K562 (cell line): ENCODE data around the gene KRTAP17-1. TPM values are rescaled to one million over a fixed set of nuclear protein-coding genes. Genes with fewer than 3 reads are reported as not detected.

ENCODE experiments used
- CBX5 ChIP-seq: IDR thresholded peaks from 2 replicates; pipeline ENCODE4 v1.6.1; 2014; ENCODE audit warnings: low read depth, borderline replicate concordance
- COPS2 ChIP-seq: fragments of 450-650 bp; conservative IDR thresholded peaks from 2 replicates; pipeline ENCODE4 v1.6.1; 2016; ENCODE audit warnings: mild to moderate bottlenecking, moderate library complexity
- HCFC1 ChIP-seq: IDR thresholded peaks from 2 replicates; pipeline ENCODE4 v1.6.1; 2012; ENCODE audit warnings: low read depth, low read length, improper control_type of control experiment
- MCM5 ChIP-seq: fragments of 450-650 bp; IDR thresholded peaks from 2 replicates; pipeline ENCODE4 v1.6.1; 2016; ENCODE audit warnings: low read depth
- RAD21 ChIP-seq, 2 experiments: fragments of 250-450 bp in 1 of 2; fragments of 450-650 bp in 1 of 2; sonication (Bioruptor Pico) in 1 of 2; formaldehyde crosslinking in 1 of 2; IDR thresholded peaks in 1 of 2; conservative IDR thresholded peaks in 1 of 2; 2 replicates each; pipeline versions ENCODE4 v1.4.0 to v1.8.0; 2020 to 2022; ENCODE audit warnings: mild to moderate bottlenecking in 2 of 2, moderate library complexity in 1 of 2
- SMARCB1 ChIP-seq: IDR thresholded peaks from 2 replicates; pipeline ENCODE4 v1.6.1; 2011; ENCODE audit warnings: improper control_type of control experiment, low read depth; ENCODE audit not compliant: insufficient read length
- SMC3 ChIP-seq: conservative IDR thresholded peaks from 2 replicates; pipeline ENCODE4 v1.6.1; 2011; ENCODE audit warnings: low read depth, low read length, improper control_type of control experiment; ENCODE audit not compliant: insufficient read depth
- ZBTB8A ChIP-seq: fragments of 450-650 bp; IDR thresholded peaks from 2 replicates; pipeline ENCODE4 v1.6.1; 2018; ENCODE audit warnings: mild to moderate bottlenecking, moderate library complexity; ENCODE audit not compliant: partially characterized antibody
- ZNF134 ChIP-seq: fragments of 250-450 bp; sonication (Bioruptor Pico); conservative IDR thresholded peaks from 2 replicates; pipeline ENCODE4 v1.4.0; 2020
- polyA plus RNA-seq, 8 experiments: library from polyadenylated mRNA; depleted of rRNA in 4 of 8; stranded (reverse) in 5 of 8; unstranded in 3 of 8; fragments of >200 nt; fragmentation: Nextera tagmentation in 2 of 8; fragmentation: Illumina TruSeq in 1 of 8; extraction: Ambion mirVana in 2 of 8; extraction: Trizol in 1 of 8; gene quantifications; 2 replicates each; pipeline versions ENCODE4 v1.2.1 to v1.2.3, GENCODE V29; 2011 to 2014; ENCODE audit warnings: inconsistent platforms in 1 of 8, missing spikeins in 1 of 8
- total RNA-seq, 7 experiments: library from RNA; depleted of rRNA in 6 of 7; stranded (reverse); fragments of >200 nt in 6 of 7; fragmentation: Illumina TruSeq in 2 of 7; extraction: Trizol in 2 of 7; gene quantifications; 2 replicates each; pipeline versions ENCODE4 v1.2.1 to v1.2.3, GENCODE V29; 2011 to 2021; ENCODE audit warnings: low replicate concordance in 1 of 7
- TF ChIP-seq, protein P1 (sequence below): fragments of 450-650 bp; IDR thresholded peaks from 2 replicates; pipeline ENCODE4 v1.6.1; 2016; ENCODE audit warnings: mild to moderate bottlenecking, moderate library complexity
- TF ChIP-seq, protein P2 (sequence below): fragments of 250-450 bp; sonication (Bioruptor Pico); IDR thresholded peaks from 2 replicates; pipeline ENCODE4 v1.8.0; 2022; ENCODE audit warnings: inconsistent platforms, mild to moderate bottlenecking, moderate library complexity, borderline replicate concordance
- TF ChIP-seq, protein P3 (sequence below): fragments of 250-450 bp; sonication (Bioruptor Pico); IDR thresholded peaks from 2 replicates; pipeline ENCODE4 v1.6.1; 2021; ENCODE audit warnings: mild to moderate bottlenecking

KRTAP17-1 gene
- total and polyA plus RNA-seq, 9 of the 15 experiments (the other 6 are each of a cell fraction or from before 2014, with no cell fraction given), result not detected

DNA sequence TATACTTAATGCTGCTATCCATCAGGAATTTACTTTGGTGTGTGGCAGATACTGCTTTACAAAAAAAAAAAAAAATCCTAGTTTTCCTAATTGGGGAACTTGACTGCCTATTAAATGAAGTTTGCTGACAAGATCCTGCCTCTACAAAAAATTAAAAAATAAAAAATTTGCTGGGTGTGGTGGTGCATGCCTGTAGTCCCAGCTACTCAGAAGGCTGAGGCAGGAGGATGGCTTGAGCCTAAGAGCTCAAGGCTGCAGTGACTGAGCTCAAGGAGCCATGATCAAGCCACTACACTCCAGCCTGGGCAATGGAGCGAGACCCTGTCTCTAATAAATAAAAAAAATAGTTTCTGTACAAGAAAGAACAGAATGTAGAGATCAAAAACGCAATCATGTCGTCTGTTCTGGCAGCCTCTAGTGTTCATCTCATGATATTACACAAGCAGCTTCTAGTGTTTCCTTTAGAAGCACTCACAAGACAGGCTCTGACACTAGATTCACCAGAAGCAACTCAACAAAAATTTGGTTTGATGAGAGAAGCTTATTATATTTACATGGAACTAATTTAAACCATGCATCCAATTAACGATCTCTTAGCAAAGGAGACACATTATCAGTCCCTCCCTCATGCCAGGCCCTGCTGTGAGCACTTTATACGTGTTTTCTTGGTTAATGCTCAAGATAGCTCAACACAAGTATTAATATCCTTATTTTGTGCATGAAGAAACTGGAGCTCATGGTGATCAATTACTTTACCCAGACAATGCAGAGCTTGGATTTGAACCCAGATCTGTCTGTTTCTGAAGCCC lies 6.8 kb upstream of the KRTAP17-1 start (continued):
- TF ChIP-seq SMC3, result 0 out of 2 replicates have a peak, but pooled peaks have one; percentile 33
- peak in 1 of 2 experiments; percentile 74; a peak in 3 of 4 replicates for TF ChIP-seq RAD21 (CRISPR knock-in tag; conservative IDR thresholded peaks at IDR 0.05 in 1 of 2, IDR thresholded peaks at IDR 0.05 in 1 of 2)
- TF ChIP-seq, protein P1, sequence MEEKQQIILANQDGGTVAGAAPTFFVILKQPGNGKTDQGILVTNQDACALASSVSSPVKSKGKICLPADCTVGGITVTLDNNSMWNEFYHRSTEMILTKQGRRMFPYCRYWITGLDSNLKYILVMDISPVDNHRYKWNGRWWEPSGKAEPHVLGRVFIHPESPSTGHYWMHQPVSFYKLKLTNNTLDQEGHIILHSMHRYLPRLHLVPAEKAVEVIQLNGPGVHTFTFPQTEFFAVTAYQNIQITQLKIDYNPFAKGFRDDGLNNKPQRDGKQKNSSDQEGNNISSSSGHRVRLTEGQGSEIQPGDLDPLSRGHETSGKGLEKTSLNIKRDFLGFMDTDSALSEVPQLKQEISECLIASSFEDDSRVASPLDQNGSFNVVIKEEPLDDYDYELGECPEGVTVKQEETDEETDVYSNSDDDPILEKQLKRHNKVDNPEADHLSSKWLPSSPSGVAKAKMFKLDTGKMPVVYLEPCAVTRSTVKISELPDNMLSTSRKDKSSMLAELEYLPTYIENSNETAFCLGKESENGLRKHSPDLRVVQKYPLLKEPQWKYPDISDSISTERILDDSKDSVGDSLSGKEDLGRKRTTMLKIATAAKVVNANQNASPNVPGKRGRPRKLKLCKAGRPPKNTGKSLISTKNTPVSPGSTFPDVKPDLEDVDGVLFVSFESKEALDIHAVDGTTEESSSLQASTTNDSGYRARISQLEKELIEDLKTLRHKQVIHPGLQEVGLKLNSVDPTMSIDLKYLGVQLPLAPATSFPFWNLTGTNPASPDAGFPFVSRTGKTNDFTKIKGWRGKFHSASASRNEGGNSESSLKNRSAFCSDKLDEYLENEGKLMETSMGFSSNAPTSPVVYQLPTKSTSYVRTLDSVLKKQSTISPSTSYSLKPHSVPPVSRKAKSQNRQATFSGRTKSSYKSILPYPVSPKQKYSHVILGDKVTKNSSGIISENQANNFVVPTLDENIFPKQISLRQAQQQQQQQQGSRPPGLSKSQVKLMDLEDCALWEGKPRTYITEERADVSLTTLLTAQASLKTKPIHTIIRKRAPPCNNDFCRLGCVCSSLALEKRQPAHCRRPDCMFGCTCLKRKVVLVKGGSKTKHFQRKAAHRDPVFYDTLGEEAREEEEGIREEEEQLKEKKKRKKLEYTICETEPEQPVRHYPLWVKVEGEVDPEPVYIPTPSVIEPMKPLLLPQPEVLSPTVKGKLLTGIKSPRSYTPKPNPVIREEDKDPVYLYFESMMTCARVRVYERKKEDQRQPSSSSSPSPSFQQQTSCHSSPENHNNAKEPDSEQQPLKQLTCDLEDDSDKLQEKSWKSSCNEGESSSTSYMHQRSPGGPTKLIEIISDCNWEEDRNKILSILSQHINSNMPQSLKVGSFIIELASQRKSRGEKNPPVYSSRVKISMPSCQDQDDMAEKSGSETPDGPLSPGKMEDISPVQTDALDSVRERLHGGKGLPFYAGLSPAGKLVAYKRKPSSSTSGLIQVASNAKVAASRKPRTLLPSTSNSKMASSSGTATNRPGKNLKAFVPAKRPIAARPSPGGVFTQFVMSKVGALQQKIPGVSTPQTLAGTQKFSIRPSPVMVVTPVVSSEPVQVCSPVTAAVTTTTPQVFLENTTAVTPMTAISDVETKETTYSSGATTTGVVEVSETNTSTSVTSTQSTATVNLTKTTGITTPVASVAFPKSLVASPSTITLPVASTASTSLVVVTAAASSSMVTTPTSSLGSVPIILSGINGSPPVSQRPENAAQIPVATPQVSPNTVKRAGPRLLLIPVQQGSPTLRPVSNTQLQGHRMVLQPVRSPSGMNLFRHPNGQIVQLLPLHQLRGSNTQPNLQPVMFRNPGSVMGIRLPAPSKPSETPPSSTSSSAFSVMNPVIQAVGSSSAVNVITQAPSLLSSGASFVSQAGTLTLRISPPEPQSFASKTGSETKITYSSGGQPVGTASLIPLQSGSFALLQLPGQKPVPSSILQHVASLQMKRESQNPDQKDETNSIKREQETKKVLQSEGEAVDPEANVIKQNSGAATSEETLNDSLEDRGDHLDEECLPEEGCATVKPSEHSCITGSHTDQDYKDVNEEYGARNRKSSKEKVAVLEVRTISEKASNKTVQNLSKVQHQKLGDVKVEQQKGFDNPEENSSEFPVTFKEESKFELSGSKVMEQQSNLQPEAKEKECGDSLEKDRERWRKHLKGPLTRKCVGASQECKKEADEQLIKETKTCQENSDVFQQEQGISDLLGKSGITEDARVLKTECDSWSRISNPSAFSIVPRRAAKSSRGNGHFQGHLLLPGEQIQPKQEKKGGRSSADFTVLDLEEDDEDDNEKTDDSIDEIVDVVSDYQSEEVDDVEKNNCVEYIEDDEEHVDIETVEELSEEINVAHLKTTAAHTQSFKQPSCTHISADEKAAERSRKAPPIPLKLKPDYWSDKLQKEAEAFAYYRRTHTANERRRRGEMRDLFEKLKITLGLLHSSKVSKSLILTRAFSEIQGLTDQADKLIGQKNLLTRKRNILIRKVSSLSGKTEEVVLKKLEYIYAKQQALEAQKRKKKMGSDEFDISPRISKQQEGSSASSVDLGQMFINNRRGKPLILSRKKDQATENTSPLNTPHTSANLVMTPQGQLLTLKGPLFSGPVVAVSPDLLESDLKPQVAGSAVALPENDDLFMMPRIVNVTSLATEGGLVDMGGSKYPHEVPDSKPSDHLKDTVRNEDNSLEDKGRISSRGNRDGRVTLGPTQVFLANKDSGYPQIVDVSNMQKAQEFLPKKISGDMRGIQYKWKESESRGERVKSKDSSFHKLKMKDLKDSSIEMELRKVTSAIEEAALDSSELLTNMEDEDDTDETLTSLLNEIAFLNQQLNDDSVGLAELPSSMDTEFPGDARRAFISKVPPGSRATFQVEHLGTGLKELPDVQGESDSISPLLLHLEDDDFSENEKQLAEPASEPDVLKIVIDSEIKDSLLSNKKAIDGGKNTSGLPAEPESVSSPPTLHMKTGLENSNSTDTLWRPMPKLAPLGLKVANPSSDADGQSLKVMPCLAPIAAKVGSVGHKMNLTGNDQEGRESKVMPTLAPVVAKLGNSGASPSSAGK, result no peak
- TF ChIP-seq, protein P2, sequence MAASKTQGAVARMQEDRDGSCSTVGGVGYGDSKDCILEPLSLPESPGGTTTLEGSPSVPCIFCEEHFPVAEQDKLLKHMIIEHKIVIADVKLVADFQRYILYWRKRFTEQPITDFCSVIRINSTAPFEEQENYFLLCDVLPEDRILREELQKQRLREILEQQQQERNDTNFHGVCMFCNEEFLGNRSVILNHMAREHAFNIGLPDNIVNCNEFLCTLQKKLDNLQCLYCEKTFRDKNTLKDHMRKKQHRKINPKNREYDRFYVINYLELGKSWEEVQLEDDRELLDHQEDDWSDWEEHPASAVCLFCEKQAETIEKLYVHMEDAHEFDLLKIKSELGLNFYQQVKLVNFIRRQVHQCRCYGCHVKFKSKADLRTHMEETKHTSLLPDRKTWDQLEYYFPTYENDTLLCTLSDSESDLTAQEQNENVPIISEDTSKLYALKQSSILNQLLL (CRISPR knock-in tag), result no peak
- no peak for TF ChIP-seq ZNF134 (CRISPR knock-in tag)
- TF ChIP-seq ZBTB8A, result no peak
- no peak for TF ChIP-seq CBX5
- TF ChIP-seq, protein P3, sequence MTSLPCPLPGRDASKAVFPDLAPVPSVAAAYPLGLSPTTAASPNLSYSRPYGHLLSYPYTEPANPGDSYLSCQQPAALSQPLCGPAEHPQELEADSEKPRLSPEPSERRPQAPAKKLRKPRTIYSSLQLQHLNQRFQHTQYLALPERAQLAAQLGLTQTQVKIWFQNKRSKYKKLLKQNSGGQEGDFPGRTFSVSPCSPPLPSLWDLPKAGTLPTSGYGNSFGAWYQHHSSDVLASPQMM (CRISPR knock-in tag), result no peak
- no peak for TF ChIP-seq MCM5
- TF ChIP-seq COPS2, result no peak
- no peak for TF ChIP-seq SMARCB1
- no peak for TF ChIP-seq HCFC1
